Testis (tissue), 2 donors: ENCODE measurements around the gene LRRC32.

Experiments
- POLR2A ChIP-seq: fragments of 450-650 bp; IDR thresholded peaks from one replicate; pipeline ENCODE4 v1.6.1; 2017; ENCODE audit warnings: antibody characterized with exemption, mild to moderate bottlenecking, moderate library complexity
- TF ChIP-seq, protein P1 (sequence below), 3 experiments: fragments of 450-650 bp in 2 of 3; fragments of 200-600 bp in 1 of 3; sonication (generic) in 1 of 3; IDR thresholded peaks; one replicate each; pipeline ENCODE4 v1.5.1; 2016 to 2019; ENCODE audit warnings: antibody characterized with exemption in 3 of 3, mild to moderate bottlenecking in 2 of 3, moderate library complexity in 1 of 3

DNA sequence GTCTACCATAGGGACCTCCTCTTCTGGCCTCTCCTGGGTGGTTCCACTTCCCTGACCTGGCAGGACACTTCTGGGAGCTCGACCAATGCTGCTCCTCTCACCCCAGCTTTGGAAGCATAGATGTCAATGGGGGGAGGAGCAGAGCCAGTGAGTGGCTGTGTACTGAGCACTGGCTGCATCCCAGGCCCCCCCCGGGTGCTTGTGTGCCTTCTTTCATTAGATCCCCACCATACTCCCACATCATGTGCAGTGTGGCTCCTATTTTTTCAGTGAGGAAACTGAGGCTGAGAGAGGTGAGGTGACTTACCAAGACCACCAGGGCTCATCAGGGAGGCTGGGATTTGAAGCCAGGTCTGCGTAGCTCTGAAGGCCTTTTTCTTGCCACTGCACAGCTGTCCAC, 44.3 kb downstream of the LRRC32 start:
- no peak for TF ChIP-seq POLR2A
- TF ChIP-seq, protein P1, sequence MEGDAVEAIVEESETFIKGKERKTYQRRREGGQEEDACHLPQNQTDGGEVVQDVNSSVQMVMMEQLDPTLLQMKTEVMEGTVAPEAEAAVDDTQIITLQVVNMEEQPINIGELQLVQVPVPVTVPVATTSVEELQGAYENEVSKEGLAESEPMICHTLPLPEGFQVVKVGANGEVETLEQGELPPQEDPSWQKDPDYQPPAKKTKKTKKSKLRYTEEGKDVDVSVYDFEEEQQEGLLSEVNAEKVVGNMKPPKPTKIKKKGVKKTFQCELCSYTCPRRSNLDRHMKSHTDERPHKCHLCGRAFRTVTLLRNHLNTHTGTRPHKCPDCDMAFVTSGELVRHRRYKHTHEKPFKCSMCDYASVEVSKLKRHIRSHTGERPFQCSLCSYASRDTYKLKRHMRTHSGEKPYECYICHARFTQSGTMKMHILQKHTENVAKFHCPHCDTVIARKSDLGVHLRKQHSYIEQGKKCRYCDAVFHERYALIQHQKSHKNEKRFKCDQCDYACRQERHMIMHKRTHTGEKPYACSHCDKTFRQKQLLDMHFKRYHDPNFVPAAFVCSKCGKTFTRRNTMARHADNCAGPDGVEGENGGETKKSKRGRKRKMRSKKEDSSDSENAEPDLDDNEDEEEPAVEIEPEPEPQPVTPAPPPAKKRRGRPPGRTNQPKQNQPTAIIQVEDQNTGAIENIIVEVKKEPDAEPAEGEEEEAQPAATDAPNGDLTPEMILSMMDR (IDR thresholded peaks at IDR 0.05) = no peak
